Neural crest cell (in vitro differentiated cells): ENCODE results near the gene RALGDS. TPM values are rescaled to one million over a fixed set of nuclear protein-coding genes. Genes with fewer than 3 reads are reported as not detected.

Experiments used
- DNase-seq: peaks from one replicate; pipeline ENCODE4 v3.0.0; 2021; ENCODE audit warnings: low read depth, mixed read lengths, low spot score
- H3K27ac Mint-ChIP-seq: one replicate; pipeline ENCODE4 v1.8.0; 2021; ENCODE audit warnings: mild to moderate bottlenecking, mixed read lengths; ENCODE audit not compliant: unreplicated experiment
- H3K27me3 Mint-ChIP-seq: 2 replicates; pipeline ENCODE4 v1.8.0; 2021; ENCODE audit warnings: low read depth, mild to moderate bottlenecking, mixed read lengths
- H3K36me3 Mint-ChIP-seq: 2 replicates; pipeline ENCODE4 v1.8.0; 2021; ENCODE audit warnings: low read depth, mild to moderate bottlenecking, mixed read lengths
- H3K4me1 Mint-ChIP-seq: 2 replicates; pipeline ENCODE4 v1.8.0; 2021; ENCODE audit warnings: mixed read lengths
- H3K4me3 Mint-ChIP-seq: one replicate; pipeline ENCODE4 v1.8.0; 2021; ENCODE audit warnings: mild to moderate bottlenecking, mixed read lengths
- H3K9me3 Mint-ChIP-seq: 2 replicates; pipeline ENCODE4 v1.8.0; 2021; ENCODE audit warnings: mixed read lengths
- CTCF ChIP-seq: fragments of 200-600 bp; sonication (generic); conservative IDR thresholded peaks from 2 replicates; pipeline ENCODE4 v1.5.0; 2021; ENCODE audit warnings: antibody characterized with exemption, mild to moderate bottlenecking
- total RNA-seq: library from RNA; stranded (reverse); gene quantifications from 2 replicates; pipeline ENCODE4 v1.2.1, GENCODE V29; 2021

The RALGDS gene
- total RNA-seq, 1 donor from 2014 or later, result 73.8 TPM

GRCh38 chr9:133144904-133145851 lies 24.1 kb upstream of the RALGDS start:
- Mint-ChIP-seq H3K27ac (peak overlapping the region; percentile 27), H3K9me3 (no peaks in the 10 kb centered on the region), H3K4me3 (peak overlapping the region; percentile 43), H3K4me1 (peaks cover 46% of the 10 kb centered on the region), H3K27me3 (no peaks in the 10 kb centered on the region), H3K36me3 (no peaks in the 10 kb centered on the region)
- no peak for DNase-seq
- TF ChIP-seq CTCF, result no peak

GRCh38 chr9:133144142-133144903 lies 23.3 kb upstream of the RALGDS start:
- peaks cover 46% of the 10 kb centered on the region for H3K4me1 Mint-ChIP-seq
- DNase-seq, result peak; percentile 76
- H3K36me3 Mint-ChIP-seq, result no peaks in the 10 kb centered on the region
- H3K27ac Mint-ChIP-seq, result peak overlapping the region; percentile 97
- TF ChIP-seq CTCF, result peak; percentile 100
- H3K9me3 Mint-ChIP-seq, result no peaks in the 10 kb centered on the region
- no peaks in the 10 kb centered on the region for H3K27me3 Mint-ChIP-seq
- peak overlapping the region; percentile 68 for H3K4me3 Mint-ChIP-seq

GRCh38 chr9:133143639-133144141 lies 22.6 kb upstream of the RALGDS start:
- TF ChIP-seq CTCF, result no peak
- H3K4me3 Mint-ChIP-seq, result peak overlapping the region; percentile 68
- H3K4me1 Mint-ChIP-seq, result peaks cover 46% of the 10 kb centered on the region
- no peaks in the 10 kb centered on the region for H3K36me3 Mint-ChIP-seq
- no peaks in the 10 kb centered on the region for H3K9me3 Mint-ChIP-seq
- H3K27me3 Mint-ChIP-seq, result no peaks in the 10 kb centered on the region
- DNase-seq, result no peak
- peak overlapping the region; percentile 97 for H3K27ac Mint-ChIP-seq

- H3K27ac Mint-ChIP-seq, result no peak overlapping the region
- H3K4me1 Mint-ChIP-seq, result peaks cover 40% of the 10 kb centered on the region
- no peaks in the 10 kb centered on the region for H3K9me3 Mint-ChIP-seq
- H3K36me3 Mint-ChIP-seq, result no peaks in the 10 kb centered on the region
- peak overlapping the region; percentile 59 for H3K4me3 Mint-ChIP-seq
- H3K27me3 Mint-ChIP-seq, result no peaks in the 10 kb centered on the region
- no peak for DNase-seq
- no peak for TF ChIP-seq CTCF
These were observed 21.9 kb upstream of the RALGDS start for GRCh38 chr9:133142684-133143622.
